NCI-H2107 (cell line): ENCODE results near the gene TSPAN18.

Experiments
- DNase-seq: peaks from one replicate; lab custom pipeline; 2025; lab: John Stamatoyannopoulos, UW

TSPAN18 gene

GRCh38 chr11:44823868-44824267, 97.1 kb downstream of the TSPAN18 start:
- DNase-seq, result no peak

GRCh38 chr11:44824300-44824704, 97.5 kb downstream of the TSPAN18 start:
- DNase-seq, result no peak

- no peak for DNase-seq
These were observed 98.5 kb downstream of the TSPAN18 start for GRCh38 chr11:44825058-44825785.

- no peak for DNase-seq
These were observed 100.3 kb downstream of the TSPAN18 start for GRCh38 chr11:44826922-44827643.

GRCh38 chr11:44828296-44828695, 101.5 kb downstream of the TSPAN18 start:
- no peak for DNase-seq

GRCh38 chr11:44829838-44830237, 103.1 kb downstream of the TSPAN18 start:
- DNase-seq, result no peak

GRCh38 chr11:44831605-44832394, 105.0 kb downstream of the TSPAN18 start:
- DNase-seq, result no peak

GRCh38 chr11:44832452-44832851, 105.7 kb downstream of the TSPAN18 start:
- DNase-seq, result no peak

- DNase-seq, result no peak
These were observed 106.6 kb downstream of the TSPAN18 start for GRCh38 chr11:44833221-44833876.

GRCh38 chr11:44833877-44834452, 107.2 kb downstream of the TSPAN18 start:
- no peak for DNase-seq

- DNase-seq, result no peak
These were observed 108.1 kb downstream of the TSPAN18 start for GRCh38 chr11:44834846-44835245.

- no peak for DNase-seq
These were observed 108.5 kb downstream of the TSPAN18 start for GRCh38 chr11:44835296-44835695.

GRCh38 chr11:44835938-44836337, 109.2 kb downstream of the TSPAN18 start:
- DNase-seq, result no peak

GRCh38 chr11:44837661-44838060, 110.9 kb downstream of the TSPAN18 start:
- no peak for DNase-seq

- DNase-seq, result no peak
These were observed 112.8 kb downstream of the TSPAN18 start for GRCh38 chr11:44839458-44840084.

GRCh38 chr11:44840085-44840478, 113.3 kb downstream of the TSPAN18 start:
- DNase-seq, result no peak

- DNase-seq, result no peak
These were observed 113.9 kb downstream of the TSPAN18 start for GRCh38 chr11:44840521-44841251.

- DNase-seq, result no peak
These were observed 115.5 kb downstream of the TSPAN18 start for GRCh38 chr11:44842220-44842619.

- no peak for DNase-seq
These were observed 120.1 kb downstream of the TSPAN18 start for GRCh38 chr11:44846852-44847251.

GRCh38 chr11:44847316-44847715, 120.6 kb downstream of the TSPAN18 start:
- DNase-seq, result no peak
